Measurements from ENCODE around the gene SMIM32.

SMIM32 gene

DNA sequence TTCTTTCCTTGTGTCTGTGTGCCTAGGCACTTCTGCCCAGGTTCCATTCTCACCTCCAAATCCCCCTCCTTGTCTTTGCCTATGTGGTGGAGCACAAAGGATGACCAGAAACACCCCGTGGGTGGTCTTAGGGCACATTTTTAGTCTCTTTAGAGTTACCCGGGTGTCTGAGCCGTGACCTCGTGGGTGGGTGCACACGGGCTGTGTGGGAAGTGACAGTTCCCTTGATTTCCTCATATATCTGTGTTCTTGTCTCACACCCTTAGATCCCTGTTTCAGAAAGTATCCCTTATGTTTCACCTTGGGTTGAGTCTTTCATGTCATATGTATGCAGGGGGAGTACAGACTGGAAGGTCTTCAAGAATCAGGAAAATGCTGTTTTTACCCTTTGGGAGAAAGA is 13.4 kb upstream of the SMIM32 start:
- no peak for DNase-seq

DNA sequence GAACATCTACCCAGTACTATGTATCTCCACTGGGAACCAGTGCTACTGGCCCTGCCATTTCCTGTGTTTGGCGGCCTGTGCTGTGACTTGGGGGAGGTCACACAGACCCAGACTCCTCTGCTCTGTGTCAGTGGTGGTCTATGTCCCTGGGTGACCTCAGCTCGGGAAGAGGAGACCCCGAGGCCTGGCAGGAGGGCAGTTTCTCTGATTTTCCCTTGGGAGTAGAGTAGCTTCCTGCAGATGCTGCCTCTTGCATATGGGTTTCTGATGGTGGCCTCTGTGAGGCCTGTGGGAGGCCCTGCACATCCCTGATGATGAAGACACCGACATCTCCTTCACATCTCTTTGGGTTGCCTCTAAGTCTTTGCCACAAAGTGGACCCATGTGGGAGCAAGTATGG is 13.0 kb upstream of the SMIM32 start:
- DNase-seq = no peak

DNA sequence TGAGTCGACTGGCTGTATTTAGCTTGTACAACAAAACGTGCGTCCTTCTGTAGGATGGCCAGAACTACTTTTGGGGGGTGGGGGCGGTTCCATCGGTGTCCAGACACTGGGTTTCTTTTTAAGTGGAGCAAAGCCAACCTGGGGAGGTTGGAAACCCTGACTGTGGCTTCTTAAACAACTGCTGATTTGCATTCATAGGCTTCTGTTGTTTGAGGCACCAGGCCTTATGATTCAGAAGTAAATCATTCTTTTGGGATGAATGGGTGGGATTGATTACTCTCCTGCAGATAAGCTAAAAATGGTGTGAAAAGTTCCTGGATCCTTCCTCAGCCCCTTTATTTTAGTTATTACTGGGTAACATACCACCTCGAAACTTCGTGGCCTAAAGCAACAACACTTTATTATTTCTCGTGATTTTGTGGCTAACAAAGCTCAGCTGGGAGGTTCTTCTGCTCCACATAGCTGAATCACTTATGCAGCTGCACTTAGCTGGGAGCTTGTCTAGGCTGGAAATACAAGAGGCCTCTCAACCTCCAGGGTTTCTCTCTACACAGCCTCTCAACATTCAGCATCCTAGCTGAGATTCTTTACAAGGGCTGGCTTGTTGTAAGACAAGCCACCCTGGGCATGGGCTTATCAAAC is 12.2 kb upstream of the SMIM32 start:
- DNase-seq = no peak

DNA sequence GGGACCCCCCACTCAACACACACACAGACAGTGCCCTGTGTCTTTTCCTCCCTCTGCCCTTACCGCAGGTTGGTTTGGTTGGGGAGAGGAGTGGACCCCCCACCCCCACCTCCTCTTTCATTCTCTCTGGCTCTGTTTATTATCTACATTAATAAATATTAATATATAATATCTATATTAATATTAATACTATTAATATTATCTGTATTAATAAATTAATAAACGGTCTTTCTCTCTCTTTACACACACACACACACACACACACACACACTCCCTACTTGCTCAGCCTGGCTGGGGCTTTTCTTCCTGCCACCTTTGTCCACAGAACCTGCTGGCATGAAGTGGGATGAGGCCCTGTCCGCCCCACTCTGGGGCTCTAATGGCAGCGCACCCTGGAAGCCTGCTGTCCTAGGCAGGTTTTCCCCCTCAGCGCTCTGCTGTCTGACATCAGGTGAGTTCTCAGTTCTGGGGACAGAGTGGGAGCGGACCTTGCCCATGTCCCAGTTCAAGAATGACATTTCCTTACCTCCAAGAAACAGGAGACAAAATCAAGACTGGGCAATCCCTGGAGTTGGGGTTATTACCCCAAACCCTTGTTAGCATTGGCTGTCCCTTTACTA is 10.5 kb upstream of the SMIM32 start:
- no peak for DNase-seq

DNA sequence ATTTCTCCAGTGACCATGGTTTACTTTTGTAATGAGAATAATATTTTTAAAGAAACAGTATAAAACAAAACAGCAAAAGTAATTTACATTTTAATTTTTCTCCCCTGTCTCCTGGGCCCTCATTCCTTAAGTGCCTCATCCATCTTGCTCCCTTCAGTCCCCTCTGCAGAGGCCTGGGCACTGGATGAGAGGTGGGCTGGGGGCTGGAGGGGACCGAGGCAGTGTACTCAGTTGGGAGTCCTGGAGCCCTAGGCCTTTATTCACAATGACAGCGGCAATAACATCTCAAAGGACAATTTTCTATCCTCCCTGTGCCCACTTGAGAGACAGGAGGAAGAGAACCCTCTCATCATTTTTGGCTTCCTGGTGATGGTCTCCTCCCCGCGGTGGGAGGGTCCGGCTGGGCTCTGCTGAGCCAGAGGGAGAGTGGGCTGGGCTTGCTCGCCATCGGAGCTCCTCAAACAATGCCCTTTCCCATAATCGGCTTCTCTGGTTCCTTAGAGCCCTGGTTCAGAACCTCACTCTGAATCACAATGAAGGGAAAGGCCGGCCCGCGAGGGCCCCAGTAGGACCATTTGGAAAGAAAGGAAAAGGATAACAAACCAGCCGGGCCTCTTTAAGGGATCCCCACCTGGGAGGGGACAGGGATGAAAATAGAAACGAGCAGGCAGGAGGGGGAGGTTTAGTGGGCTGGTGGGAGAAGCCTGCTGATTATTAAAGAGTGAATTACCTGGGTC is 9.7 kb upstream of the SMIM32 start:
- no peak for DNase-seq

DNA sequence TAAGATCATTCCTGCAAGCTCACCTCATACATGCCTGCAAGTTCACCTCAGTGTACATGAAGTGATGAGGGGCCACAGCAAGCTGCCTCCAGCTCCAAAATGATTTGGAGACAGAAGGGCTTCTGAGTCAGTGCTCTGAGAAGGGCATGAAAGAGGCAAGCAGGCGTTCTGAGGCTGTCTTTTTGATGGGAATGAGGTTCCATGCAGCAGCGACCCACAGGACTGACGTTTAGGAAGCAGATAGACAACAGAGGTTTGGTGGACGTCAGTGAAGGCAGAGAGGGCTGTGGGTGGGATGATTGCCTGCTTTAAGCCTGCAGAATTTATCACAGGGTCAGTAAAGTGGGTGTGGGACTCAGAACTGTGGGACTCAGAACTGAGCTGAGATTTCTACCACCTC is 8.9 kb upstream of the SMIM32 start:
- DNase-seq = no peak

GRCh38 chr5:136200761-136201160 is 7.8 kb upstream of the SMIM32 start:
- no peak for DNase-seq

DNA sequence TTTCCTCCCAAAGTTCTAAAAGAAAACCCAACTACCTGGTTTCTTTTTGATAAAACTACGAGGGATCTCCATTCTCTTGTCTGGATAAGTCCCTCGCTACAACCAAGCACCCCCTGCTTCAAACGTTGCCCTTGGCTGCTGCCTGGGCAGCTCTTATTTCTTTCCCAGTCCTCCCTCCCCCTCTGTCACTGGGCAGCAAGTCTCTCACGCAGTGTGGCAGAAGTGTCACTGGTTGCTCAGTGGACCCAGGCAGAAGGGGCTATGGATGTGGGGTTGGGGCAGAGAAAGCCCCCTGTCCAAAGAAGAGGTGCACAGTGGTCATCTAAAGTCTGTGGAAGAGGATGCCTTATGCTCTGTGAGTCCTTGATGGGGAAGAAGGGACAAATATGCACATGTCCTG is 7.2 kb upstream of the SMIM32 start:
- no peak for DNase-seq

GRCh38 chr5:136199408-136199807 is 6.4 kb upstream of the SMIM32 start:
- no peak for DNase-seq

DNA sequence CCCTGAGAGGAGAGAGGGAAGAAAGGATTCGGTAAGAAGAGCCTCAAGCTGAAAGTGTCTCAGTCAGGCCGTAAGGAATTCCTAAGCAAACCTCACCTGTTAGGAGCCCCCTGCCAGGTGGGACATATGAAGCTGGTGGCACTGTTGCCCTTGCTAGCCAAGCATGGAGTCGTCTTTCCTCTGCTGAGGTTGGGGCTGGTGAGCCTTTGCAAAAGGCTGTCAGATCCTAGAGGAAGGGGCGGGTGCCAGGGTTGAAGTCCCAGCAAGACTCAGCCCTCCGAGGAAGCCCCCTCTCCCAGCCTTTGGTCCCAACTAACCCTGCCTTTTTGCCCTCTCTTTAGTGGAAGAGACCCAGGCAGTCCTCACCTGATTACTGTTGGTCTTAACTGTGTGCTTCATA is 5.5 kb upstream of the SMIM32 start:
- DNase-seq = no peak

DNA sequence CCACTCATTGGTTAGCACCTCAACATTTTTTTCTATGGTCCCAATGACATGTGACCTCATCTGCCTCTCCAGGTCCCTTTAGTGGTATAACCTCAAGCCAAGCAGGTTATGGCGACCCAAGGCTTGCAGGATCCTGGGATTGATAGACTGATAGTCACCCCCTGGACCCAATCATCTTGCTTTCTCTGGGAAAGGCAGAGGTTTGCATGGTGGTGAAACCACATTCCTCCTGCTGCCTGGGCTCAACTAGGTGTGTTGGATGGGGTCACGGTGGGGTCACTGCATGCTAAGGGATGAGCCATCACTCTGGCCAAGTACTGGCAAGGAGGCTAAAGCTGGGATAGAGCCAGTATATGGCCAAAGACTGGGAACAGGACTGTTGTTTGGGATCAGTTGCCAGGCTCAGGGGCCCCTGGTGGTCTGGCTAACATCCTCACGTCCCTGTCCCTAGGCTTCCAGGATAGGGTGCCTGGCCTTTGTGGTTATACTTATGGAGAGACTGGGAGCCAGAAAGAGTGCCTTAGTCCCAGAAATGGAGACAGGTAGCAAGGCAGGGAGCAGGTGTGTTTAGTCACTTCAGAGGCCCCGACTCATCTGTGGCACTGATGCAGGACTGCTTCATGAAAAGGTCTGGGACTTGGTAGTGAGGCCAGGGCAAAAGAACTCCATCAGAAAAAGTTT is 4.6 kb upstream of the SMIM32 start:
- no peak for DNase-seq

- no peak for DNase-seq
These were observed 3.2 kb upstream of the SMIM32 start for GRCh38 chr5:136195971-136196820.

DNA sequence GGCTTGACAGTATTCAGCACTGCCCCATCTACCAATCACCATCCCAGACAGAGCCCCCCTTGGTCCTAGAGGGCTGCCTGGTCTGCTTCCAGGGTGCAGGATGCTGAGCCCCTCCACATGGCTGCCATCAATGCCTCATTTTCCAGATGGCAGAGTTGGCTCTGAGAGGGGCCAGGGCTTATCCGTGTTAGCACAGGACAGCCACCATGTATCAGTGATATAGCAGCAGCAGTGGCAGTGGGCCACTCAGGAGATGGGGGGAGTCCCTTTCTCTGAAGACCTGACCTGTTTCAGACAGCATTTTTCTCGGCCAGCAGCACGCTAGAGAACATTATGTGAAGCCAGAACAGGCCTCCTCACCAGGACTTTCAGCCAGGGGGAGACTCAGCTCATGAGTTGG is 1.6 kb upstream of the SMIM32 start:
- DNase-seq = no peak

- DNase-seq = peak in 1 of 2 experiments; percentile 29
These were observed 467 bp upstream of the SMIM32 start for GRCh38 chr5:136193322-136193935.

GRCh38 chr5:136192015-136192525 is 892 bp downstream of the SMIM32 start:
- DNase-seq = peak in 1 of 2 experiments; percentile 27

DNA sequence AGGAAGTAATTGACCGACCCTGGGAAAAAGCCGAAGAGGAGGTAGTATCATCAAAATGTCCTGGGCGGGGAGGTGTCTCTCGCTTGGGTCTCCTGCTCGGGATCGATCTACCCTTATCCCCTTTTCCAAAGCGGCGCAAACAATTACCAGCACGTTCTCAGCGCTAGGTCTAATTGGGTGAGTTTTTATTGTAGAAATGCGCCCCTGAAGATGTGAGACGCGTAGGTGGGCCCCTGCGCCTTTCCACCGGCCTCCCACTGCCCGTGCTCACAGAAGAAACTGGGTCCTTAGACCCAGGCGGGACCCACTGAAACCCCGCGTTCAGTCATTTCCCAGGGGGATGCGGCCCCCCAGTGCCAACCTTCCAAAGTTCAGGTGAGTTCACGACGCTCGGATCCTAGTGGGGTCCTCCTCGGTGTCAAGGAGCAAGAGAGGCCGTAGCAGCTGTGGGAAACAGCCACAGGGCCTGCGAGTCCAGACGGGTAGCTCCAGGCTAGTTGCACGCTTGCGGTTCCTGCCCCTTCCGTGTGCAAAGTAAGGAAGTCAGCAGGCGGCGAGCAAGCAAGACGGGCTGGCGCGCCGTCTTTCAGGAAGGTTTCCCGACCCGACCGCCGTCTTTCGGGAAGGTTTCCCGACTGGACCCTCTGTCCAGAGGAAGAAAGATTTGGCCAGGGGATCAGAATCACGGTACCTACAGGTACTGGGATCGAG is 1.5 kb downstream of the SMIM32 start:
- peak; percentile 14 to 36 for DNase-seq

GRCh38 chr5:136190904-136191303 is 2.1 kb downstream of the SMIM32 start:
- DNase-seq = no peak

- DNase-seq = no peak
These were observed 2.8 kb downstream of the SMIM32 start for GRCh38 chr5:136190091-136190720.

DNA sequence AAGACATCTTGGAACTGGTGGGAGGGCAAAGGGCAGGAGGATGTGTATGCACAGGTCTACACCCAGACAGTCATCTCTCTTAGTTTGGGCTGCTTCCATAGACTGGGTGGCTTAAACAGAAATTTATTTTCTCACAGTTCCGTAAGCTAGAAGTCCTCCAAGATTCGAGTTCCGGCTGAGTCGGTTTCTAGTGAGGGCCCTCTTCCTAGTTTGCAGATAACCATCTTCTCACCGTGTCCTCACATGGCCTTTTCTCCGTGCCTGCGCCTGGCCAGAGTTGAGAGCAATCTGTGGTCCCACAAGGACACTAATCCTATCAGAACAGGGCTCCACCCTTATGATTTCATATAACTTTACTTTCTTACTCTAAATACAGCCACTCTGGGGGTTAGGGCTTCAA is 4.1 kb downstream of the SMIM32 start:
- DNase-seq = no peak

GRCh38 chr5:136186796-136187195 is 6.2 kb downstream of the SMIM32 start:
- no peak for DNase-seq

Data from NCI-H524 (cell line).